GM12873 (cell line): Measurements from ENCODE around the gene VEGFA.

Experiments
- CTCF ChIP-seq: IDR thresholded peaks from 2 replicates; pipeline ENCODE4 v1.5.1; 2012; ENCODE audit warnings: low read depth, mild to moderate bottlenecking, moderate library complexity, low read length, control low read depth; ENCODE audit not compliant: insufficient read depth; ENCODE audit errors: missing control alignments

VEGFA gene

GRCh38 chr6:43780941-43781928, 11.2 kb downstream of the VEGFA start:
- no peak for TF ChIP-seq CTCF

GRCh38 chr6:43781941-43782704, 12.1 kb downstream of the VEGFA start:
- TF ChIP-seq CTCF: no peak

- TF ChIP-seq CTCF: no peak
Observed at GRCh38 chr6:43782764-43783513, 12.9 kb downstream of the VEGFA start.

- TF ChIP-seq CTCF: no peak
Observed at GRCh38 chr6:43784049-43784855, 14.2 kb downstream of the VEGFA start.

GRCh38 chr6:43785220-43785752, 15.3 kb downstream of the VEGFA start:
- no peak for TF ChIP-seq CTCF

- no peak for TF ChIP-seq CTCF
Observed at GRCh38 chr6:43785904-43786303, 15.9 kb downstream of the VEGFA start.
